Bronchial epithelial cell (primary cell): ENCODE measurements around the gene ABCC10. TPM values are rescaled to one million over a fixed set of nuclear protein-coding genes. Genes with fewer than 3 reads are reported as not detected.
A peak's percentile ranks its signal among the peaks of the same experiment; 100 is the strongest.

Source experiments
- DNase-seq: peaks from one replicate; pipeline ENCODE4 v3.0.0-alpha.2; 2010; ENCODE audit warnings: low read depth
- FAIRE-seq: peaks from 2 replicates; lab custom pipeline; 2011; peaks lifted over from hg19 to GRCh38; lab: Jason Lieb, UNC
- H3K27me3 ChIP-seq: 2 replicates; pipeline ENCODE4 v1.5.1; 2011; ENCODE audit warnings: low read length; ENCODE audit not compliant: control insufficient read depth, insufficient read depth
- H3K36me3 ChIP-seq: 2 replicates; pipeline ENCODE4 v1.5.1; 2011; ENCODE audit warnings: low read length; ENCODE audit not compliant: control insufficient read depth, insufficient read depth
- H3K4me3 ChIP-seq: 2 replicates; pipeline ENCODE4 v1.5.1; 2011; ENCODE audit warnings: mild to moderate bottlenecking, low read depth, low read length, control low read depth
- total RNA-seq: library from RNA; depleted of rRNA; stranded (reverse); fragments of >200 nt; gene quantifications from 2 replicates; pipeline ENCODE4 v1.2.1, GENCODE V29; 2014
- TF ChIP-seq, protein P1 (sequence below): IDR thresholded peaks from 2 replicates; pipeline ENCODE4 v1.5.1; 2011; ENCODE audit warnings: mild to moderate bottlenecking, moderate library complexity, low read length, control low read depth, inconsistent platforms; ENCODE audit not compliant: insufficient read depth, severe bottlenecking

ABCC10 gene
- total RNA-seq, 1 donor from 2014 or later, result 9.7 TPM

DNA sequence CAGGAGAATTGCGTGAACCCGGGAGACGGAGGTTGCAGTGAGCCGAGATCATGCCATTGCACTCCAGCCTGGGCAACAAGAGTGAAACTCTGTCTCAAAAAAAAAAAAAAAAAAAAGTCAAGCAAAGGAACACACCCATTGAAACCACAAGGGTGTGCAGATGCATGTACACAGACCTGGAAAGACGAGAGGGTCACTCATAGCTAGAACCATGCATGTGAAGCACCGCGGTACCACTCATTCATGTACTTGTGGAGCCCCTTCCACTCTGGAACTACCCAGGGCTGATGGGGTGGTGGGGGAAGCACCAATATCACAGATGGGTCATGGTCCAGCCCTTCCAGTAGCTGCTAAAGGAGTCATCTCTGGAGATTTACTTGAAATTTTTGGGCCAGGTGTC, 42.6 kb downstream of the ABCC10 start:
- FAIRE-seq, result no peak
- no peaks in the 10 kb centered on the region for H3K27me3 ChIP-seq
- DNase-seq, result no peak

DNA sequence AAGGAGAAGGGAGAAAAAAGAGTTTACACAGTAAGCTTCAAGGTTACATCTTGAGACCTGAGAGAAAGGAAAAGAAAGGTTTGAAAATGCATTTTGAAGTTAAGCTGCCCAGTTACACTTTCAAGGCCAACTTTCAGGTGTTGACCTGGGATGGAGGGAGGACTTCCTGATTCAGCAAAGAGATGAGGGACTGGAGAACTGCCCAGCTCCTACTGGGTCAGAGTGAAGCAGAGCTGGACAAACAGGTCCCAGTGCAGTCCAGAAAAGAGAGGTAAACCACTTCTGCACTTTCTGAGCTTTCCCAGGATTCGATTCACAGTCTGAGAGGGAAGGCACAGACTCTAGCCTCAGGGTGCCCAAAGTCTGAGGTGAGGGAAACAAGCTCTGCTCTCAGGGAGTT, 44.1 kb downstream of the ABCC10 start:
- no peak overlapping the region for H3K4me3 ChIP-seq
- no peaks in the 10 kb centered on the region for H3K36me3 ChIP-seq
- TF ChIP-seq, protein P1, sequence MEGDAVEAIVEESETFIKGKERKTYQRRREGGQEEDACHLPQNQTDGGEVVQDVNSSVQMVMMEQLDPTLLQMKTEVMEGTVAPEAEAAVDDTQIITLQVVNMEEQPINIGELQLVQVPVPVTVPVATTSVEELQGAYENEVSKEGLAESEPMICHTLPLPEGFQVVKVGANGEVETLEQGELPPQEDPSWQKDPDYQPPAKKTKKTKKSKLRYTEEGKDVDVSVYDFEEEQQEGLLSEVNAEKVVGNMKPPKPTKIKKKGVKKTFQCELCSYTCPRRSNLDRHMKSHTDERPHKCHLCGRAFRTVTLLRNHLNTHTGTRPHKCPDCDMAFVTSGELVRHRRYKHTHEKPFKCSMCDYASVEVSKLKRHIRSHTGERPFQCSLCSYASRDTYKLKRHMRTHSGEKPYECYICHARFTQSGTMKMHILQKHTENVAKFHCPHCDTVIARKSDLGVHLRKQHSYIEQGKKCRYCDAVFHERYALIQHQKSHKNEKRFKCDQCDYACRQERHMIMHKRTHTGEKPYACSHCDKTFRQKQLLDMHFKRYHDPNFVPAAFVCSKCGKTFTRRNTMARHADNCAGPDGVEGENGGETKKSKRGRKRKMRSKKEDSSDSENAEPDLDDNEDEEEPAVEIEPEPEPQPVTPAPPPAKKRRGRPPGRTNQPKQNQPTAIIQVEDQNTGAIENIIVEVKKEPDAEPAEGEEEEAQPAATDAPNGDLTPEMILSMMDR, result no peak
- H3K27me3 ChIP-seq, result no peaks in the 10 kb centered on the region
- FAIRE-seq, result no peak
- no peak for DNase-seq

More for the DNA sequence above, 42.6 kb downstream of the ABCC10 start:
- Histone ChIP-seq H3K4me3 (no peak overlapping the region), H3K36me3 (no peaks in the 10 kb centered on the region)
- TF ChIP-seq, protein P1, result no peak

DNA sequence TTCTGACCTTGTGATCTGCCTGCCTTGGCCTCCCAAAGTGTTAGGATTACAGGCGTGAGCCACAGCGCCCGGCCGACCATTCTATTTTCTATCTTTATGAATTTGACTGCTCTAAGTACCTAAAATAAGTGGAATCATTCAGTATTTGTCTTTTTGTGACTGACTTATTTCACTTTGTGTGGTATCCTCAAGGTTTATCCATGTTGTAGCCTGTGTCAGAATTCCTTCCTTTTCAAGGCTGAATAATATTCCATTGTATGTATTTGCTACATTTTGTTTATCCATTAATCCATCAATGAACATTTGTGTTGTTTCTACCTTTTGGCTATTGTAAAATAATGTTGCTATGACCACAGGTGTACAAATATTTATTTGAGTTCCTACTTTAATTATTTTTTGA, 45.2 kb downstream of the ABCC10 start:
- H3K27me3 ChIP-seq, result no peaks in the 10 kb centered on the region
- TF ChIP-seq, protein P1, result no peak
- DNase-seq, result no peak
- no peaks in the 10 kb centered on the region for H3K36me3 ChIP-seq
- H3K4me3 ChIP-seq, result no peak overlapping the region
- no peak for FAIRE-seq

DNA sequence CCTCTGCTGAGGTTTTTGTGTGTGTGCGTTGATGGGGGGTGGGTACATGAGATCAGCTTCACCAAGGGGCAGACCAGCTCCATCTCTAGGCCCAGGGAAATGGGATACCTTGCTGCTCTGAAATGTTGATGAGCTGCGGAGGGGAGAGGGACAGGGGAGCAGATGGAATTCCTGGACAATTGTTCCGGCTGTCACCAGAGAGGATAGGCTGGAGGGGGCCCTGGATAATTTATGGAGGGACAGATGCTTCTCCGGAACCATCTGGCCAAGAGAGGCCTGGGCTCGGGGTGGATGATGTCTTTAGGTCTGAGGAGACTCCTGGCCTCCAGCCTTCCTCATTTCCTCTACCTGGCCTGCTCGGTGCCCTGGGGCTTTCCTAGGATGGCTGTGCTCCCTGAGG, 48.2 kb downstream of the ABCC10 start:
- DNase-seq (no peak), FAIRE-seq (no peak)
- no peak overlapping the region for H3K4me3 ChIP-seq
- TF ChIP-seq, protein P1, result no peak
- H3K27me3 ChIP-seq, result no peaks in the 10 kb centered on the region
- H3K36me3 ChIP-seq, result no peaks in the 10 kb centered on the region

GRCh38 chr6:43476746-43477145, 49.4 kb downstream of the ABCC10 start:
- TF ChIP-seq, protein P1, result no peak
- Histone ChIP-seq H3K36me3 (no peaks in the 10 kb centered on the region), H3K27me3 (no peaks in the 10 kb centered on the region), H3K4me3 (no peak overlapping the region)
- no peak for DNase-seq
- FAIRE-seq, result no peak

- Histone ChIP-seq H3K36me3 (no peaks in the 10 kb centered on the region), H3K27me3 (no peaks in the 10 kb centered on the region), H3K4me3 (peak within 1 kb of the TSS; percentile 64)
- TF ChIP-seq, protein P1, result no peak
- DNase-seq (peak; percentile 70), FAIRE-seq (no peak)
Observed at GRCh38 chr6:43477235-43478007, 50.1 kb downstream of the ABCC10 start, which contains the start of gene TJAP1. TSS of gene TJAP1 (plus strand) at chr6:43477570. CDS start at chr6:43499002, 21,432 bp downstream.
